ENCODE measurements around the gene FOLR3. TPM values are rescaled to one million over a fixed set of nuclear protein-coding genes. Genes with fewer than 3 reads are reported as not detected.

FOLR3 gene
- total and polyA plus RNA-seq, 9 of the 15 experiments (the other 6 are each of a cell fraction or from before 2014, with no cell fraction given), result not detected

DNA sequence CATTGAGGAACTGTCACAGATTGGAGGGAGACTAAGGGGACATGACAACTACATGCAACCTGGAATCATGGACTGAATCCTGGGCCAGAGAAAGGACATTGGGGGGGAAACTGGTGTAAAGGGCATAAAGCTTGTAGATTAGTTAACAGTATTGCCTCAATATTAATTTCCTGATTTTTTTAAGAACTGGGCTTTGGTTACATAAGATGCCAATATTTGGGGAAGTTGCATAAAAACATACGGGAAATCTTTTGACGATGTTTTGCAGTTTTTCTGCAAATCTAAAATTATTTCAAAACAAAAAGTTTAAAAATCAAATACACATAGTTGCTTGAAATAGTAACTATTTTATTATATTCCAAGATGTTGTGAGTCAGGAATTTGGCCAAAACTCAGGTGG lies 2.9 kb upstream of the FOLR3 start:
- Histone ChIP-seq H3K27ac (ENCODE audit: extremely low read depth, low read depth, low read length) (no peak overlapping the region), H2AFZ (ENCODE audit: low read depth, low read length) (no peak overlapping the region), H3K79me2 (ENCODE audit: control insufficient read depth, insufficient read depth, low read length) (no peaks in the 10 kb centered on the region), H3K4me1 (replicated peaks in 1 of 2; ENCODE audit: control insufficient read depth in 2 of 2, insufficient read depth in 2 of 2, low read length in 2 of 2) (peaks cover 0 to 6% of the 10 kb centered on the region in 2 experiments; a peak in 1 of 5 replicates), H3K4me3 (no peak overlapping the region), H3K9ac (ENCODE audit: insufficient read depth in 1 of 2, low read depth in 2 of 2, low read length in 2 of 2) (no peak overlapping the region), H3K9me1 (ENCODE audit: control insufficient read depth, insufficient read depth, low read length) (no peaks in the 10 kb centered on the region), H3K36me3 (ENCODE audit: control insufficient read depth, insufficient read depth, low read length) (no peaks in the 10 kb centered on the region), H3K9me3 (replicated peaks; ENCODE audit: control insufficient read depth, insufficient read depth, low read depth, low read length) (no peaks in the 10 kb centered on the region; the same call in 1 of the 2 replicates), H3K4me2 (ENCODE audit: insufficient read depth, low read length) (no peak overlapping the region), H3K27me3 (ENCODE audit: control insufficient read depth in 2 of 2, insufficient read depth in 2 of 2, low read length in 2 of 2) (no peaks in the 10 kb centered on the region), H4K20me1 (replicated peaks; ENCODE audit: control insufficient read depth, insufficient read depth, low read length) (no peaks in the 10 kb centered on the region)
- in situ Hi-C loops (cut with MboI) (no loop called here), intact Hi-C loops (cut with micrococcal nuclease) (no loop called here)
- DNase-seq (ENCODE audit: extremely low read depth in 1 of 4, low spot score in 3 of 4) (no peak), FAIRE-seq (no peak), ATAC-seq (no peak)
- POLR2A ChIA-PET, result interaction anchor here (0.7 kb wide), 1 partner anchor 152 kb away, joined by 3 read pairs; no protein-coding TSS in a partner anchor
- TF ChIP-seq SIRT6 (IDR thresholded peaks at IDR 0.05; ENCODE audit: low read depth, low read length) (no peak), TRIM24 (IDR thresholded peaks at IDR 0.05) (no peak)
- WGBS (ENCODE audit: insufficient coverage, low coverage, missing lambda C conversion rate), result 52% methylated on average over 2 of the region's 2 CpGs
- CTCF ChIA-PET (ENCODE audit: low intra/inter-chr PET ratio), result no interaction called here
- no TSS peak for BruUV-seq (replicated peaks)

DNA sequence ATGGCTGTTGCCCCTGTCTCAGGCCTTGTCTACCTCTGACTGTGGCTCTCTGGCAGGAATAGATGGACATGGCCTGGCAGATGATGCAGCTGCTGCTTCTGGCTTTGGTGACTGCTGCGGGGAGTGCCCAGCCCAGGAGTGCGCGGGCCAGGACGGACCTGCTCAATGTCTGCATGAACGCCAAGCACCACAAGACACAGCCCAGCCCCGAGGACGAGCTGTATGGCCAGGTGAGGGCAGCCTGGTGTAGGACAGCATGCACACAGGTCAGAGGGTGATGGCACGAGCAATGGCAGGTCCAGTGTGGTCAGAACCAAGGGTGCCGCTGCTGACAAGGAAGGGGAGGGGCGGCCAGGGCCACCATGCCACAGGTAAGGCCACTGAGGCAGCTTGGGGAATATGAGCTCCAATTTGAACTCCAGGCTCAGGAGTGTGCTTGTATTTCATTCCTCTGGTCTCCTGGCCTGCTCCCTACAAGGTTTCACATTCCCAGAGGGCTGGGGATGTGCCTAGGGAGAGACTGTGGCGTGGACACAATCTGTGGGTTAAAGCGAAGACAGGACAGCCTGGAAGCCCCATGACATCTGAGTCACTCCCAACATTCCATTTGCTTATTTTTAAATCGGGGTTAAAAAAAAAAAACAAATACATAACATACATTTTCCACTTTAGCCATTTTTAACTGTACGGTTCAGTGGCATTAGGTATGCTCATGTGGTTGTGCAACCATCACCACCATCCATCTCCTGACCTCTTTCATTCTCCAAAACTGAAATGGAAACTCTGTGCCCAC lies 562 bp downstream of the FOLR3 start:
- Histone ChIP-seq H3K4me1 (replicated peaks in 1 of 2; ENCODE audit: control insufficient read depth in 2 of 2, insufficient read depth in 2 of 2, low read length in 2 of 2) (peaks cover 0 to 6% of the 10 kb centered on the region in 2 experiments; a peak in 3 of 5 replicates), H3K36me3 (ENCODE audit: control insufficient read depth, insufficient read depth, low read length) (no peaks in the 10 kb centered on the region), H4K20me1 (replicated peaks; ENCODE audit: control insufficient read depth, insufficient read depth, low read length) (no peaks in the 10 kb centered on the region), H3K4me2 (ENCODE audit: insufficient read depth, low read length) (no peak overlapping the region), H3K9ac (ENCODE audit: insufficient read depth in 1 of 2, low read depth in 2 of 2, low read length in 2 of 2) (no peak overlapping the region), H3K79me2 (ENCODE audit: control insufficient read depth, insufficient read depth, low read length) (no peaks in the 10 kb centered on the region), H3K27ac (ENCODE audit: extremely low read depth, low read depth, low read length) (no peak overlapping the region), H2AFZ (ENCODE audit: low read depth, low read length) (no peak overlapping the region), H3K4me3 (no peak overlapping the region), H3K27me3 (ENCODE audit: control insufficient read depth in 2 of 2, insufficient read depth in 2 of 2, low read length in 2 of 2) (no peaks in the 10 kb centered on the region), H3K9me1 (ENCODE audit: control insufficient read depth, insufficient read depth, low read length) (no peaks in the 10 kb centered on the region), H3K9me3 (replicated peaks; ENCODE audit: control insufficient read depth, insufficient read depth, low read depth, low read length) (no peaks in the 10 kb centered on the region)
- WGBS (ENCODE audit: insufficient coverage, low coverage, missing lambda C conversion rate), result 70% methylated on average over 11 of the region's 14 CpGs
- TF ChIP-seq, protein P1, sequence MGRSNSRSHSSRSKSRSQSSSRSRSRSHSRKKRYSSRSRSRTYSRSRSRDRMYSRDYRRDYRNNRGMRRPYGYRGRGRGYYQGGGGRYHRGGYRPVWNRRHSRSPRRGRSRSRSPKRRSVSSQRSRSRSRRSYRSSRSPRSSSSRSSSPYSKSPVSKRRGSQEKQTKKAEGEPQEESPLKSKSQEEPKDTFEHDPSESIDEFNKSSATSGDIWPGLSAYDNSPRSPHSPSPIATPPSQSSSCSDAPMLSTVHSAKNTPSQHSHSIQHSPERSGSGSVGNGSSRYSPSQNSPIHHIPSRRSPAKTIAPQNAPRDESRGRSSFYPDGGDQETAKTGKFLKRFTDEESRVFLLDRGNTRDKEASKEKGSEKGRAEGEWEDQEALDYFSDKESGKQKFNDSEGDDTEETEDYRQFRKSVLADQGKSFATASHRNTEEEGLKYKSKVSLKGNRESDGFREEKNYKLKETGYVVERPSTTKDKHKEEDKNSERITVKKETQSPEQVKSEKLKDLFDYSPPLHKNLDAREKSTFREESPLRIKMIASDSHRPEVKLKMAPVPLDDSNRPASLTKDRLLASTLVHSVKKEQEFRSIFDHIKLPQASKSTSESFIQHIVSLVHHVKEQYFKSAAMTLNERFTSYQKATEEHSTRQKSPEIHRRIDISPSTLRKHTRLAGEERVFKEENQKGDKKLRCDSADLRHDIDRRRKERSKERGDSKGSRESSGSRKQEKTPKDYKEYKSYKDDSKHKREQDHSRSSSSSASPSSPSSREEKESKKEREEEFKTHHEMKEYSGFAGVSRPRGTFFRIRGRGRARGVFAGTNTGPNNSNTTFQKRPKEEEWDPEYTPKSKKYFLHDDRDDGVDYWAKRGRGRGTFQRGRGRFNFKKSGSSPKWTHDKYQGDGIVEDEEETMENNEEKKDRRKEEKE (IDR thresholded peaks at IDR 0.05; ENCODE audit: borderline replicate concordance in 1 of 2, control insufficient read depth in 1 of 2, low read depth in 2 of 2, low read length in 1 of 2), result no peak
- TF ChIP-seq SNIP1 (IDR thresholded peaks at IDR 0.05; ENCODE audit: low read depth), result no peak
- TF ChIP-seq C11orf30 (IDR thresholded peaks at IDR 0.05; ENCODE audit: low read depth), result no peak
- TF ChIP-seq, protein P2, sequence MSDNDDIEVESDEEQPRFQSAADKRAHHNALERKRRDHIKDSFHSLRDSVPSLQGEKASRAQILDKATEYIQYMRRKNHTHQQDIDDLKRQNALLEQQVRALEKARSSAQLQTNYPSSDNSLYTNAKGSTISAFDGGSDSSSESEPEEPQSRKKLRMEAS (CRISPR knock-in tag; IDR thresholded peaks at IDR 0.05), result no peak
- no peak for TF ChIP-seq ERF (CRISPR knock-in tag; IDR thresholded peaks at IDR 0.05)
- TF ChIP-seq FOS (IDR thresholded peaks at IDR 0.05; ENCODE audit: extremely low read depth, insufficient read length), result no peak
- no peak for TF ChIP-seq ZNF77 (CRISPR knock-in tag; IDR thresholded peaks at IDR 0.05)
- no peak for TF ChIP-seq CTBP1 (IDR thresholded peaks at IDR 0.05; ENCODE audit: borderline replicate concordance)
- TF ChIP-seq ZNF212 (CRISPR knock-in tag; IDR thresholded peaks at IDR 0.05), result no peak
- TF ChIP-seq SMAD3 (CRISPR knock-in tag; conservative IDR thresholded peaks at IDR 0.05), result no peak
- ATAC-seq (no peak), DNase-seq (ENCODE audit: extremely low read depth in 1 of 4, low spot score in 3 of 4) (no peak), FAIRE-seq (no peak)
- intact Hi-C loops (cut with micrococcal nuclease) (no loop called here), in situ Hi-C loops (cut with MboI) (no loop called here)
- CTCF ChIA-PET (ENCODE audit: low intra/inter-chr PET ratio), result no interaction called here
- no TSS peak for BruUV-seq (replicated peaks)
- POLR2A ChIA-PET, result interaction anchor here (1.1 to 2.0 kb wide), 3 partner anchors 10 to 12 kb away, joined by 3 to 7 read pairs (median 3); no protein-coding TSS in a partner anchor
